GM12878 (cell line): ENCODE results near the gene KIF11.

Source experiments
- CREB1 ChIP-seq: IDR thresholded peaks from 2 replicates; pipeline ENCODE4 v1.6.1; 2012; ENCODE audit warnings: low read depth, mild to moderate bottlenecking, inconsistent platforms
- FOXM1 ChIP-seq: IDR thresholded peaks from 2 replicates; pipeline ENCODE4 v1.6.1; 2012; ENCODE audit warnings: low read depth, mild to moderate bottlenecking, inconsistent platforms, low read length, moderate library complexity
- IKZF1 ChIP-seq: fragments of 450-650 bp; conservative IDR thresholded peaks from 2 replicates; pipeline ENCODE4 v1.6.1; 2017; ENCODE audit warnings: antibody characterized with exemption, mild to moderate bottlenecking
- POLR2A ChIP-seq: IDR thresholded peaks from 2 replicates; pipeline ENCODE4 v1.6.1; 2011; ENCODE audit warnings: low read depth, mild to moderate bottlenecking, low read length
- POLR2AphosphoS5 ChIP-seq: IDR thresholded peaks from 2 replicates; pipeline ENCODE4 v1.6.1; 2011; ENCODE audit warnings: mild to moderate bottlenecking, low read length, inconsistent platforms
- SMC3 ChIP-seq: IDR thresholded peaks from 2 replicates; pipeline ENCODE4 v1.6.1; 2011; ENCODE audit warnings: low read length, improper control_type of control experiment, borderline replicate concordance
- TAF1 ChIP-seq: IDR thresholded peaks from 2 replicates; pipeline ENCODE4 v1.6.1; 2011; ENCODE audit warnings: mild to moderate bottlenecking, low read depth, low read length, borderline replicate concordance
- YY1 ChIP-seq: IDR thresholded peaks from 2 replicates; pipeline ENCODE4 v1.6.1; 2011; ENCODE audit warnings: low read depth, mild to moderate bottlenecking, low read length
- TF ChIP-seq, protein P1 (sequence below), 3 experiments: IDR thresholded peaks in 2 of 3; conservative IDR thresholded peaks in 1 of 3; 2 replicates each; pipeline ENCODE4 v1.5.1; 2011; ENCODE audit warnings: low read depth in 3 of 3, low read length in 3 of 3, mild to moderate bottlenecking in 3 of 3, control low read depth in 2 of 3, moderate library complexity in 2 of 3, inconsistent platforms in 1 of 3, mixed read lengths in 1 of 3; ENCODE audit not compliant: control insufficient read depth in 2 of 3, insufficient read depth in 1 of 3; ENCODE audit errors: extremely low read depth in 1 of 3
- TF ChIP-seq, protein P2 (sequence below): fragments of 450-650 bp; IDR thresholded peaks from 2 replicates; pipeline ENCODE4 v1.6.1; 2016; ENCODE audit warnings: mild to moderate bottlenecking
- TF ChIP-seq, protein P3 (sequence below): IDR thresholded peaks from 2 replicates; pipeline ENCODE4 v1.6.1; 2012; ENCODE audit warnings: low read length, inconsistent platforms

DNA sequence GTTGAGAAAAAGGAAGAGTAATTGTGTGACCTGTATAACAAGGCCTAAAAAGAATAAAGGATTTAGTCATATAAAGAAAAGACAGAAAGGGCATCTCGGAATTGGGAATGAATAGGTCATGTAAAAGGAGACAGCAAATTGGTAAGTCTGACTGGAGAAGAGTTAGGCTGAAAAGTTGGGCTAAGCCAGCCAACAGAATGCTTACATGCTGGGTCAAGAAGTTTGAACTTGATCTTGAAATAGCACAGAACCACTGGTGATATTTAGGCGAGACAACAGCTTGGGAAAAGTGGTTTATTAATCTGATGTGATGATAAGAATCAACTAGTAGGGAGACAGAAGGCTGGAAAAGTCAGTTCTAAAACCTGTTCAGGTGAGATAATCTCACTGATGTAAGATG is 23.9 kb upstream of the KIF11 start:
- TF ChIP-seq TAF1 = no peak
- TF ChIP-seq, protein P1, sequence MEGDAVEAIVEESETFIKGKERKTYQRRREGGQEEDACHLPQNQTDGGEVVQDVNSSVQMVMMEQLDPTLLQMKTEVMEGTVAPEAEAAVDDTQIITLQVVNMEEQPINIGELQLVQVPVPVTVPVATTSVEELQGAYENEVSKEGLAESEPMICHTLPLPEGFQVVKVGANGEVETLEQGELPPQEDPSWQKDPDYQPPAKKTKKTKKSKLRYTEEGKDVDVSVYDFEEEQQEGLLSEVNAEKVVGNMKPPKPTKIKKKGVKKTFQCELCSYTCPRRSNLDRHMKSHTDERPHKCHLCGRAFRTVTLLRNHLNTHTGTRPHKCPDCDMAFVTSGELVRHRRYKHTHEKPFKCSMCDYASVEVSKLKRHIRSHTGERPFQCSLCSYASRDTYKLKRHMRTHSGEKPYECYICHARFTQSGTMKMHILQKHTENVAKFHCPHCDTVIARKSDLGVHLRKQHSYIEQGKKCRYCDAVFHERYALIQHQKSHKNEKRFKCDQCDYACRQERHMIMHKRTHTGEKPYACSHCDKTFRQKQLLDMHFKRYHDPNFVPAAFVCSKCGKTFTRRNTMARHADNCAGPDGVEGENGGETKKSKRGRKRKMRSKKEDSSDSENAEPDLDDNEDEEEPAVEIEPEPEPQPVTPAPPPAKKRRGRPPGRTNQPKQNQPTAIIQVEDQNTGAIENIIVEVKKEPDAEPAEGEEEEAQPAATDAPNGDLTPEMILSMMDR (IDR thresholded peaks at IDR 0.05 in 2 of 3, conservative IDR thresholded peaks at IDR 0.05 in 1 of 3; ENCODE audit: control insufficient read depth in 2 of 3, extremely low read depth in 1 of 3, insufficient read depth in 1 of 3, low read depth in 3 of 3, low read length in 3 of 3) = no peak
- no peak for TF ChIP-seq IKZF1
- TF ChIP-seq CREB1 = no peak
- TF ChIP-seq YY1 = no peak
- TF ChIP-seq POLR2A = no peak
- TF ChIP-seq POLR2AphosphoS5 = no peak
- TF ChIP-seq, protein P2, sequence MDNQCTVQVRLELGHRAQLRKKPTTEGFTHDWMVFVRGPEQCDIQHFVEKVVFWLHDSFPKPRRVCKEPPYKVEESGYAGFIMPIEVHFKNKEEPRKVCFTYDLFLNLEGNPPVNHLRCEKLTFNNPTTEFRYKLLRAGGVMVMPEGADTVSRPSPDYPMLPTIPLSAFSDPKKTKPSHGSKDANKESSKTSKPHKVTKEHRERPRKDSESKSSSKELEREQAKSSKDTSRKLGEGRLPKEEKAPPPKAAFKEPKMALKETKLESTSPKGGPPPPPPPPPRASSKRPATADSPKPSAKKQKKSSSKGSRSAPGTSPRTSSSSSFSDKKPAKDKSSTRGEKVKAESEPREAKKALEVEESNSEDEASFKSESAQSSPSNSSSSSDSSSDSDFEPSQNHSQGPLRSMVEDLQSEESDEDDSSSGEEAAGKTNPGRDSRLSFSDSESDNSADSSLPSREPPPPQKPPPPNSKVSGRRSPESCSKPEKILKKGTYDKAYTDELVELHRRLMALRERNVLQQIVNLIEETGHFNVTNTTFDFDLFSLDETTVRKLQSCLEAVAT = no peak
- TF ChIP-seq, protein P3, sequence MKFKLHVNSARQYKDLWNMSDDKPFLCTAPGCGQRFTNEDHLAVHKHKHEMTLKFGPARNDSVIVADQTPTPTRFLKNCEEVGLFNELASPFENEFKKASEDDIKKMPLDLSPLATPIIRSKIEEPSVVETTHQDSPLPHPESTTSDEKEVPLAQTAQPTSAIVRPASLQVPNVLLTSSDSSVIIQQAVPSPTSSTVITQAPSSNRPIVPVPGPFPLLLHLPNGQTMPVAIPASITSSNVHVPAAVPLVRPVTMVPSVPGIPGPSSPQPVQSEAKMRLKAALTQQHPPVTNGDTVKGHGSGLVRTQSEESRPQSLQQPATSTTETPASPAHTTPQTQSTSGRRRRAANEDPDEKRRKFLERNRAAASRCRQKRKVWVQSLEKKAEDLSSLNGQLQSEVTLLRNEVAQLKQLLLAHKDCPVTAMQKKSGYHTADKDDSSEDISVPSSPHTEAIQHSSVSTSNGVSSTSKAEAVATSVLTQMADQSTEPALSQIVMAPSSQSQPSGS = no peak
- no peak for TF ChIP-seq FOXM1
- TF ChIP-seq SMC3 = no peak
